ENCODE results near the gene C12orf56. TPM values are rescaled to one million over a fixed set of nuclear protein-coding genes. Genes with fewer than 3 reads are reported as not detected.

The C12orf56 gene
- total and polyA plus RNA-seq, 2 donors (not counting 3 experiments of a cell fraction or from before 2014, with no cell fraction given): 0.06 TPM; not detected in 1

- Histone ChIP-seq H3K79me2 (ENCODE audit: control insufficient read depth, insufficient read depth, low read length) (no peaks in the 10 kb centered on the region), H3K4me3 (replicated peaks in 1 of 3; ENCODE audit: insufficient read depth in 1 of 3, low read depth in 1 of 3, low read length in 3 of 3) (no peak overlapping the region), H4K20me1 (replicated peaks; ENCODE audit: control insufficient read depth, extremely low read depth, insufficient read depth, low read length) (no peaks in the 10 kb centered on the region), H3K27me3 (ENCODE audit: control insufficient read depth in 2 of 2, insufficient read depth in 2 of 2, low read length in 2 of 2) (no peaks in the 10 kb centered on the region), H2AFZ (ENCODE audit: low read depth, low read length) (no peak overlapping the region), H3K9me1 (replicated peaks; ENCODE audit: control insufficient read depth, extremely low read depth, insufficient read depth, low read length) (no peaks in the 10 kb centered on the region), H3K4me1 (ENCODE audit: control insufficient read depth, extremely low read depth, insufficient read depth, low read length) (no peaks in the 10 kb centered on the region), H3K36me3 (ENCODE audit: control insufficient read depth in 2 of 2, extremely low read depth in 1 of 2, insufficient read depth in 2 of 2, low read length in 2 of 2) (peaks cover 31 to 44% of the 10 kb centered on the region in 2 experiments), H3K9ac (replicated peaks; ENCODE audit: extremely low read depth, insufficient read depth, low read length) (no peak overlapping the region), H3K27ac (ENCODE audit: insufficient read depth, low read depth, low read length) (no peak overlapping the region), H3K9me3 (replicated peaks; ENCODE audit: control insufficient read depth, insufficient read depth, low read length) (no peaks in the 10 kb centered on the region), H3K4me2 (ENCODE audit: insufficient read depth, low read length) (no peak overlapping the region)
- no peak for TF ChIP-seq FOS (IDR thresholded peaks at IDR 0.05; ENCODE audit: borderline replicate concordance, insufficient read depth, low read length)
- no peak for TF ChIP-seq EZH2 (IDR thresholded peaks at IDR 0.05; ENCODE audit: borderline replicate concordance, low read depth, low read length, severe bottlenecking)
- TF ChIP-seq, protein P1, sequence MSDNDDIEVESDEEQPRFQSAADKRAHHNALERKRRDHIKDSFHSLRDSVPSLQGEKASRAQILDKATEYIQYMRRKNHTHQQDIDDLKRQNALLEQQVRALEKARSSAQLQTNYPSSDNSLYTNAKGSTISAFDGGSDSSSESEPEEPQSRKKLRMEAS (IDR thresholded peaks at IDR 0.05; ENCODE audit: insufficient read depth, insufficient read length): no peak
- TF ChIP-seq GATA2 (IDR thresholded peaks at IDR 0.05; ENCODE audit: insufficient read depth, insufficient read length, low read depth, low read length): no peak
- TF ChIP-seq MYC (IDR thresholded peaks at IDR 0.05; ENCODE audit: low read depth, low read length): no peak
- no peak for TF ChIP-seq JUN (IDR thresholded peaks at IDR 0.05; ENCODE audit: borderline replicate concordance, insufficient read depth, insufficient read length, low read depth)
- DNase-seq (ENCODE audit: low read depth, low spot score) (no peak), FAIRE-seq (no peak)
- intact Hi-C loops (cut with micrococcal nuclease) (no loop called here), dilution Hi-C loops (cut with MboI; ENCODE audit: extremely low pct_ligation_motif_present, low sequenced_read_pairs) (no loop called here)
- POLR2A ChIA-PET: no interaction called here
- no TSS peak for BruUV-seq (replicated peaks)
- CTCF ChIA-PET: interaction anchor here (1.7 kb wide), 1 partner anchor 10 kb away, joined by 5 read pairs; no protein-coding TSS in a partner anchor
Measured at GRCh38 chr12:64430886-64431285, 40.3 kb upstream of the C12orf56 start.

GRCh38 chr12:64428956-64429355 lies 38.4 kb upstream of the C12orf56 start:
- dilution Hi-C loops (cut with MboI; ENCODE audit: extremely low pct_ligation_motif_present, low sequenced_read_pairs): no loop called here
- FAIRE-seq (no peak), DNase-seq (ENCODE audit: low read depth, low spot score) (no peak)
- no peaks in the 10 kb centered on the region for H3K9me1 ChIP-seq (replicated peaks; ENCODE audit: control insufficient read depth, extremely low read depth, insufficient read depth, low read length)
- H3K4me3 ChIP-seq (replicated peaks in 1 of 3; ENCODE audit: insufficient read depth in 1 of 3, low read depth in 1 of 3, low read length in 3 of 3): no peak overlapping the region
- H3K27me3 ChIP-seq (ENCODE audit: control insufficient read depth in 2 of 2, insufficient read depth in 2 of 2, low read length in 2 of 2): no peaks in the 10 kb centered on the region
- BruUV-seq (replicated peaks): no TSS peak
- POLR2A ChIA-PET: no interaction called here
- no peak overlapping the region for H3K27ac ChIP-seq (ENCODE audit: insufficient read depth, low read depth, low read length)
- CTCF ChIA-PET: no interaction called here
- TF ChIP-seq, protein P2, sequence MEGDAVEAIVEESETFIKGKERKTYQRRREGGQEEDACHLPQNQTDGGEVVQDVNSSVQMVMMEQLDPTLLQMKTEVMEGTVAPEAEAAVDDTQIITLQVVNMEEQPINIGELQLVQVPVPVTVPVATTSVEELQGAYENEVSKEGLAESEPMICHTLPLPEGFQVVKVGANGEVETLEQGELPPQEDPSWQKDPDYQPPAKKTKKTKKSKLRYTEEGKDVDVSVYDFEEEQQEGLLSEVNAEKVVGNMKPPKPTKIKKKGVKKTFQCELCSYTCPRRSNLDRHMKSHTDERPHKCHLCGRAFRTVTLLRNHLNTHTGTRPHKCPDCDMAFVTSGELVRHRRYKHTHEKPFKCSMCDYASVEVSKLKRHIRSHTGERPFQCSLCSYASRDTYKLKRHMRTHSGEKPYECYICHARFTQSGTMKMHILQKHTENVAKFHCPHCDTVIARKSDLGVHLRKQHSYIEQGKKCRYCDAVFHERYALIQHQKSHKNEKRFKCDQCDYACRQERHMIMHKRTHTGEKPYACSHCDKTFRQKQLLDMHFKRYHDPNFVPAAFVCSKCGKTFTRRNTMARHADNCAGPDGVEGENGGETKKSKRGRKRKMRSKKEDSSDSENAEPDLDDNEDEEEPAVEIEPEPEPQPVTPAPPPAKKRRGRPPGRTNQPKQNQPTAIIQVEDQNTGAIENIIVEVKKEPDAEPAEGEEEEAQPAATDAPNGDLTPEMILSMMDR (IDR thresholded peaks at IDR 0.05; ENCODE audit: extremely low read depth in 1 of 2, insufficient read depth in 1 of 2, low read depth in 1 of 2, low read length in 2 of 2): no peak
- TF ChIP-seq, protein P1 (IDR thresholded peaks at IDR 0.05; ENCODE audit: insufficient read depth, insufficient read length): no peak
- no peak for TF ChIP-seq MYC (IDR thresholded peaks at IDR 0.05; ENCODE audit: low read depth, low read length)
- H3K79me2 ChIP-seq (ENCODE audit: control insufficient read depth, insufficient read depth, low read length): no peaks in the 10 kb centered on the region
- H3K4me1 ChIP-seq (ENCODE audit: control insufficient read depth, extremely low read depth, insufficient read depth, low read length): no peaks in the 10 kb centered on the region
- intact Hi-C loops (cut with micrococcal nuclease): no loop called here
- no peak overlapping the region for H3K4me2 ChIP-seq (ENCODE audit: insufficient read depth, low read length)
- H2AFZ ChIP-seq (ENCODE audit: low read depth, low read length): no peak overlapping the region
- H3K9ac ChIP-seq (replicated peaks; ENCODE audit: extremely low read depth, insufficient read depth, low read length): no peak overlapping the region
- no peaks in the 10 kb centered on the region for H4K20me1 ChIP-seq (replicated peaks; ENCODE audit: control insufficient read depth, extremely low read depth, insufficient read depth, low read length)
- H3K9me3 ChIP-seq (replicated peaks; ENCODE audit: control insufficient read depth, insufficient read depth, low read length): no peaks in the 10 kb centered on the region
- H3K36me3 ChIP-seq (ENCODE audit: control insufficient read depth in 2 of 2, extremely low read depth in 1 of 2, insufficient read depth in 2 of 2, low read length in 2 of 2): peaks cover 32 to 44% of the 10 kb centered on the region in 2 experiments
